H1 (cell line): Measurements from ENCODE around the gene TAMM41. TPM values are rescaled to one million over a fixed set of nuclear protein-coding genes. Genes with fewer than 3 reads are reported as not detected.

ENCODE experiments used
- BRCA1 ChIP-seq: IDR thresholded peaks from 2 replicates; pipeline ENCODE4 v1.6.1; 2012; ENCODE audit warnings: low read depth, low read length, improper control_type of control experiment
- FOSL1 ChIP-seq: IDR thresholded peaks from 2 replicates; pipeline ENCODE4 v1.6.1; 2011; ENCODE audit warnings: mild to moderate bottlenecking, low read depth, low read length, moderate library complexity; ENCODE audit not compliant: insufficient read depth
- MAFK ChIP-seq: IDR thresholded peaks from 2 replicates; pipeline ENCODE4 v1.6.1; 2012; ENCODE audit warnings: low read depth, mild to moderate bottlenecking, improper control_type of control experiment, low read length
- POLR2AphosphoS5 ChIP-seq: IDR thresholded peaks from 2 replicates; pipeline ENCODE4 v1.6.1; 2011; ENCODE audit warnings: low read depth, low read length
- RAD21 ChIP-seq, 2 experiments: IDR thresholded peaks in 1 of 2; conservative IDR thresholded peaks in 1 of 2; 2 replicates each; pipeline ENCODE4 v1.6.1; 2011; ENCODE audit warnings: low read depth in 2 of 2, low read length in 2 of 2, improper control_type of control experiment in 1 of 2, inconsistent platforms in 1 of 2, mild to moderate bottlenecking in 1 of 2, moderate library complexity in 1 of 2
- TAF7 ChIP-seq: optimal IDR thresholded peaks from 2 replicates; pipeline ENCODE3; 2011; ENCODE audit warnings: low read depth, mild to moderate bottlenecking, inconsistent platforms, low read length, moderate library complexity, borderline replicate concordance
- TEAD4 ChIP-seq: IDR thresholded peaks from 2 replicates; pipeline ENCODE4 v1.6.1; 2012; ENCODE audit warnings: low read depth, low read length, inconsistent platforms, mixed read lengths
- polyA plus RNA-seq, 7 experiments: library from polyadenylated mRNA; depleted of rRNA in 3 of 7; stranded (reverse) in 5 of 7; unstranded in 2 of 7; fragments of >200 nt in 5 of 7; fragments of 200-250 nt in 2 of 7; gene quantifications; 1 replicate in 5 of 7; 2 replicates in 1 of 7; 4 replicates in 1 of 7; pipeline versions ENCODE4 v1.2.1 to v1.2.3, GENCODE V29; 2011 to 2013; ENCODE audit warnings: missing spikeins in 2 of 7, mixed read lengths in 2 of 7
- total RNA-seq: library from RNA; stranded (reverse); fragmentation: NEBNext Ultra II Directional; extraction: Animal tissue kit (Norgen Biotek cat#: 25700); gene quantifications from 2 replicates; pipeline ENCODE4 v1.2.1, GENCODE V29; 2021

TAMM41 gene
- total and polyA plus RNA-seq, 2 of the 8 experiments (the other 6 are each of a cell fraction or from before 2014, with no cell fraction given): 16.9 to 22.5 TPM

DNA sequence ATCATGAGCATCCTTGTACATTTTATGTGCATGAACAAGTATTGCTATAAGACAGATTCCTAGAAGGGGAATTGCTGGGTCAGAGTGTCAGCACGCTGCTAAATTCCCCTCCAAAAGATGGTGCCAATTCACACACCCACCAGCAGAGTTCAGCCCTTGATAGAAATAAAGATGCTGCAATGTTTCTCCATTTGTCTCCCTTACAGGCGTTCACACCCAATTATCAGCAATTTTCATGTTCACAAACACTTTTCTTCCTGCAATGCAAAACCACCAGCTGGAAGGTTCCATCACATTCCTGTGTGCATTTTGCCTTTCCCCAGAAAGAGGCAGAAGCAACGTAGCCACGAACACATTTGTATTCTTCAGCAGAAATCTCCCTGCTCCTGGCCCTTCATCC lies 3.3 kb upstream of the TAMM41 start (continued):
- TF ChIP-seq MAFK (no peak), TAF7 (no peak), POLR2AphosphoS5 (no peak), BRCA1 (no peak), TEAD4 (no peak), RAD21 (IDR thresholded peaks at IDR 0.05 in 1 of 2, conservative IDR thresholded peaks at IDR 0.05 in 1 of 2; ENCODE audit: low read depth in 2 of 2, low read length in 2 of 2) (peak; percentile 35 to 42; a peak in 3 of 4 replicates), FOSL1 (no peak)
